Kidney epithelial cell (primary cell): Measurements from ENCODE around the gene TMC1. TPM values are rescaled to one million over a fixed set of nuclear protein-coding genes. Genes with fewer than 3 reads are reported as not detected.

Experiments used
- DNase-seq: peaks from one replicate; pipeline ENCODE4 v3.0.0-alpha.2; 2010; ENCODE audit warnings: low read depth
- H3K27me3 ChIP-seq: 2 replicates; pipeline ENCODE4 v1.6.0; 2011; ENCODE audit warnings: low read length; ENCODE audit not compliant: control insufficient read depth, insufficient read depth
- H3K36me3 ChIP-seq: 2 replicates; pipeline ENCODE4 v1.5.1; 2011; ENCODE audit warnings: low read length; ENCODE audit not compliant: control insufficient read depth, insufficient read depth
- H3K4me3 ChIP-seq: 2 replicates; pipeline ENCODE4 v1.5.1; 2011; ENCODE audit warnings: low read depth, mild to moderate bottlenecking, control low read depth, low read length
- CTCF ChIP-seq: IDR thresholded peaks from 2 replicates; pipeline ENCODE4 v1.5.1; 2011; ENCODE audit warnings: mild to moderate bottlenecking, moderate library complexity, low read length, control low read depth, inconsistent platforms; ENCODE audit not compliant: insufficient read depth, poor library complexity, severe bottlenecking
- total RNA-seq: library from RNA; depleted of rRNA; stranded (reverse); fragments of >200 nt; gene quantifications from 2 replicates; pipeline ENCODE4 v1.2.3, GENCODE V29; 2015

TMC1 gene
- total RNA-seq, 1 donor from 2014 or later, result not detected

GRCh38 chr9:72597601-72598000, 76.2 kb downstream of the TMC1 start:
- TF ChIP-seq CTCF, result no peak
- no peak for DNase-seq
- no peaks in the 10 kb centered on the region for H3K36me3 ChIP-seq
- H3K27me3 ChIP-seq, result no peaks in the 10 kb centered on the region
- H3K4me3 ChIP-seq, result no peak overlapping the region

- no peaks in the 10 kb centered on the region for H3K36me3 ChIP-seq
- DNase-seq, result no peak
- TF ChIP-seq CTCF, result no peak
- no peaks in the 10 kb centered on the region for H3K27me3 ChIP-seq
- no peak overlapping the region for H3K4me3 ChIP-seq
Measured at GRCh38 chr9:72598639-72599038, 77.2 kb downstream of the TMC1 start.

GRCh38 chr9:72599874-72600534, 78.6 kb downstream of the TMC1 start:
- H3K4me3 ChIP-seq, result no peak overlapping the region
- no peaks in the 10 kb centered on the region for H3K27me3 ChIP-seq
- DNase-seq, result no peak
- no peak for TF ChIP-seq CTCF
- no peaks in the 10 kb centered on the region for H3K36me3 ChIP-seq

GRCh38 chr9:72600671-72601070, 79.3 kb downstream of the TMC1 start:
- no peaks in the 10 kb centered on the region for H3K27me3 ChIP-seq
- no peak for TF ChIP-seq CTCF
- H3K4me3 ChIP-seq, result no peak overlapping the region

GRCh38 chr9:72601615-72602014, 80.2 kb downstream of the TMC1 start:
- Histone ChIP-seq H3K36me3 (no peaks in the 10 kb centered on the region), H3K4me3 (no peak overlapping the region), H3K27me3 (no peaks in the 10 kb centered on the region)
- TF ChIP-seq CTCF, result no peak
- DNase-seq, result no peak

More at GRCh38 chr9:72600671-72601070, 79.3 kb downstream of the TMC1 start:
- DNase-seq, result no peak
- H3K36me3 ChIP-seq, result no peaks in the 10 kb centered on the region

- H3K27me3 ChIP-seq, result no peaks in the 10 kb centered on the region
- no peaks in the 10 kb centered on the region for H3K36me3 ChIP-seq
- no peak for DNase-seq
- H3K4me3 ChIP-seq, result no peak overlapping the region
- no peak for TF ChIP-seq CTCF
Measured at GRCh38 chr9:72612449-72612848, 91.0 kb downstream of the TMC1 start.
